ENCODE data around the gene UFD1.

DNA sequence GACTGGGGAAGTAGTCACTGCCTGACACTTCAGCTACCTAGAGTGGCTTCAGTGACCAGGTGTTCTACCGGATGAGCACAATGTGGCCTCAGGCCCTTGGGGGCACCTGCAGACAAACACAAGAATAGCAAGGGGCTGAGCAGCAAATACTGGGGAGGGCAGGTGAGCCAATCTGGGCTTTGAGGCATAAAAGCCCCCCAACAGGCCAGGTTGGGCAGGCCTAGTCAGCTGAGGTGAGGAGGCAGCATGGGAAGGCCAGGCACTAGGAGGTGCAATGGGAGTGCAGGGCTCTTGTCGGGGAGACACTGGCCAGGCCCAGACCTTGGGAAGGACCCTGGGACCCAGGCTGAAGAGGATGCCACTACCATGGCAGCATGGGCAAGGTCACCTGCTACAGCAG, 9.0 kb downstream of the UFD1 start:
- TF ChIP-seq, protein P1, sequence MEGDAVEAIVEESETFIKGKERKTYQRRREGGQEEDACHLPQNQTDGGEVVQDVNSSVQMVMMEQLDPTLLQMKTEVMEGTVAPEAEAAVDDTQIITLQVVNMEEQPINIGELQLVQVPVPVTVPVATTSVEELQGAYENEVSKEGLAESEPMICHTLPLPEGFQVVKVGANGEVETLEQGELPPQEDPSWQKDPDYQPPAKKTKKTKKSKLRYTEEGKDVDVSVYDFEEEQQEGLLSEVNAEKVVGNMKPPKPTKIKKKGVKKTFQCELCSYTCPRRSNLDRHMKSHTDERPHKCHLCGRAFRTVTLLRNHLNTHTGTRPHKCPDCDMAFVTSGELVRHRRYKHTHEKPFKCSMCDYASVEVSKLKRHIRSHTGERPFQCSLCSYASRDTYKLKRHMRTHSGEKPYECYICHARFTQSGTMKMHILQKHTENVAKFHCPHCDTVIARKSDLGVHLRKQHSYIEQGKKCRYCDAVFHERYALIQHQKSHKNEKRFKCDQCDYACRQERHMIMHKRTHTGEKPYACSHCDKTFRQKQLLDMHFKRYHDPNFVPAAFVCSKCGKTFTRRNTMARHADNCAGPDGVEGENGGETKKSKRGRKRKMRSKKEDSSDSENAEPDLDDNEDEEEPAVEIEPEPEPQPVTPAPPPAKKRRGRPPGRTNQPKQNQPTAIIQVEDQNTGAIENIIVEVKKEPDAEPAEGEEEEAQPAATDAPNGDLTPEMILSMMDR (conservative IDR thresholded peaks at IDR 0.05; ENCODE audit: low read depth, low read length) = no peak
- TF ChIP-seq RFX5 (IDR thresholded peaks at IDR 0.05; ENCODE audit: low read depth, low read length) (no peak), RAD21 (IDR thresholded peaks at IDR 0.05; ENCODE audit: low read length) (no peak), POLR2A (IDR thresholded peaks at IDR 0.05; ENCODE audit: low read depth, low read length) (no peak), SMC3 (IDR thresholded peaks at IDR 0.05; ENCODE audit: low read depth, low read length) (no peak), BHLHE40 (IDR thresholded peaks at IDR 0.05; ENCODE audit: low read depth, low read length) (no peak), MXI1 (IDR thresholded peaks at IDR 0.05; ENCODE audit: borderline replicate concordance, low read depth, low read length) (no peak), MAZ (IDR thresholded peaks at IDR 0.05; ENCODE audit: borderline replicate concordance, low read depth, low read length) (no peak), MAFK (IDR thresholded peaks at IDR 0.05; ENCODE audit: low read depth, low read length) (no peak), RCOR1 (IDR thresholded peaks at IDR 0.05; ENCODE audit: insufficient replicate concordance, low read length) (no peak), CHD1 (IDR thresholded peaks at IDR 0.05; ENCODE audit: low read depth, low read length) (no peak), FOS (IDR thresholded peaks at IDR 0.05; ENCODE audit: low read depth, low read length) (no peak)
- TF ChIP-seq, protein P2, sequence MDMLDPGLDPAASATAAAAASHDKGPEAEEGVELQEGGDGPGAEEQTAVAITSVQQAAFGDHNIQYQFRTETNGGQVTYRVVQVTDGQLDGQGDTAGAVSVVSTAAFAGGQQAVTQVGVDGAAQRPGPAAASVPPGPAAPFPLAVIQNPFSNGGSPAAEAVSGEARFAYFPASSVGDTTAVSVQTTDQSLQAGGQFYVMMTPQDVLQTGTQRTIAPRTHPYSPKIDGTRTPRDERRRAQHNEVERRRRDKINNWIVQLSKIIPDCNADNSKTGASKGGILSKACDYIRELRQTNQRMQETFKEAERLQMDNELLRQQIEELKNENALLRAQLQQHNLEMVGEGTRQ (IDR thresholded peaks at IDR 0.05; ENCODE audit: low read depth, low read length) = no peak
- TF ChIP-seq, protein P3, sequence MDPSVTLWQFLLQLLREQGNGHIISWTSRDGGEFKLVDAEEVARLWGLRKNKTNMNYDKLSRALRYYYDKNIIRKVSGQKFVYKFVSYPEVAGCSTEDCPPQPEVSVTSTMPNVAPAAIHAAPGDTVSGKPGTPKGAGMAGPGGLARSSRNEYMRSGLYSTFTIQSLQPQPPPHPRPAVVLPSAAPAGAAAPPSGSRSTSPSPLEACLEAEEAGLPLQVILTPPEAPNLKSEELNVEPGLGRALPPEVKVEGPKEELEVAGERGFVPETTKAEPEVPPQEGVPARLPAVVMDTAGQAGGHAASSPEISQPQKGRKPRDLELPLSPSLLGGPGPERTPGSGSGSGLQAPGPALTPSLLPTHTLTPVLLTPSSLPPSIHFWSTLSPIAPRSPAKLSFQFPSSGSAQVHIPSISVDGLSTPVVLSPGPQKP (IDR thresholded peaks at IDR 0.05; ENCODE audit: borderline replicate concordance, low read depth, low read length) = no peak
